ENCODE measurements around the gene RFFL. TPM values are rescaled to one million over a fixed set of nuclear protein-coding genes. Genes with fewer than 3 reads are reported as not detected.
"Not testable (repeated sequence)": the region's sequence is repeated elsewhere in the genome, so short reads cannot be mapped to it uniquely, and the experiment has no call there.

Gene RFFL
- polyA plus RNA-seq, 1 experiment = 10.6 TPM

DNA sequence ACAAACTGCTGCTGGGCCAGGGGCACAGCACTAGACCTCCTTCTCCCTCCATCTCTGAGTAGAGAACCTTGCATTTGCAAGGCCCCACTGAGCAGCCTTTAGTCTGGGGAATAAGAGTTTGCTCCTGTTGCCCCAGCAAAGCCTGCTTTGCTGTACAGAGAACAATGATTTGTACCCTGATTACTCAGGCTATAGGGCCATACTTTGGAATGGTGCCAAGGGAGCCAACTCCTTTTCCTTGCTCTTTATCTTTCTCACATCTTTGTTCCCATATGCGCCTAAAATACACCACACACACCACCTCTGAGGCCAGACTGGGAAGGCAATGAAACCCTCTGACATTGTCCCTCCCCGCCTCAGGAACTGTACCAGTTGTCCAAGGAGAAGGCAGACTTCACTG lies 62.0 kb downstream of the RFFL start:
- Histone ChIP-seq H3K4me3 (ENCODE audit: low read depth, low read length) (no peak overlapping the region), H3K36me3 (ENCODE audit: control insufficient read depth, insufficient read depth, low read length) (peaks cover 10% of the 10 kb centered on the region), H3K27me3 (ENCODE audit: control insufficient read depth, insufficient read depth, low read length) (no peaks in the 10 kb centered on the region)
- TF ChIP-seq, protein P1, sequence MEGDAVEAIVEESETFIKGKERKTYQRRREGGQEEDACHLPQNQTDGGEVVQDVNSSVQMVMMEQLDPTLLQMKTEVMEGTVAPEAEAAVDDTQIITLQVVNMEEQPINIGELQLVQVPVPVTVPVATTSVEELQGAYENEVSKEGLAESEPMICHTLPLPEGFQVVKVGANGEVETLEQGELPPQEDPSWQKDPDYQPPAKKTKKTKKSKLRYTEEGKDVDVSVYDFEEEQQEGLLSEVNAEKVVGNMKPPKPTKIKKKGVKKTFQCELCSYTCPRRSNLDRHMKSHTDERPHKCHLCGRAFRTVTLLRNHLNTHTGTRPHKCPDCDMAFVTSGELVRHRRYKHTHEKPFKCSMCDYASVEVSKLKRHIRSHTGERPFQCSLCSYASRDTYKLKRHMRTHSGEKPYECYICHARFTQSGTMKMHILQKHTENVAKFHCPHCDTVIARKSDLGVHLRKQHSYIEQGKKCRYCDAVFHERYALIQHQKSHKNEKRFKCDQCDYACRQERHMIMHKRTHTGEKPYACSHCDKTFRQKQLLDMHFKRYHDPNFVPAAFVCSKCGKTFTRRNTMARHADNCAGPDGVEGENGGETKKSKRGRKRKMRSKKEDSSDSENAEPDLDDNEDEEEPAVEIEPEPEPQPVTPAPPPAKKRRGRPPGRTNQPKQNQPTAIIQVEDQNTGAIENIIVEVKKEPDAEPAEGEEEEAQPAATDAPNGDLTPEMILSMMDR (IDR thresholded peaks at IDR 0.05; ENCODE audit: insufficient read depth, low read depth, low read length) = no peak
- POLR2A ChIA-PET = no interaction called here
- no peak for DNase-seq (ENCODE audit: low read depth)
- CTCF ChIA-PET = interaction anchor here (1.5 to 9.2 kb wide), 4 partner anchors 7 to 118 kb away, joined by 4 to 90 read pairs (median 5); partner anchors contain the start of genes FNDC8 and RAD51D

DNA sequence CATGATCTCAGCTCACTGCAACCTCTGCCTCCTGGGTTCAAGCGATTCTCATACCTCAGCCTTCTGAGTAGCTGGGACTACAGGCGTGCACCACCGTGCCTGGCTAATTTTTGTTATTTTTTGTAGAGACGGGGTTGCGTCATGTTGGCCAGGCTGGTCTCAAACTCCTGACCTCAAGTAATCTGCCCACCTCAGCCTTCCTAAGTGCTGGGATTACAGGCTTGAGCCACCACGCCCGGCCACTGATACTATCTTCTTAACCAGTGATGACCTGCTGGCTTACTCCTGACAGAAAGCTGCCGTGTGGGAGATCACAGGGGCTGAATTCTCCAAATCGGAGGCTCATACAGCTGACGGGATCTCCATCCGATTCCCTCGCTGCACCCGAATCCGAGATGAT lies 62.5 kb downstream of the RFFL start:
- H3K27me3 ChIP-seq (ENCODE audit: control insufficient read depth, insufficient read depth, low read length); POLR2A ChIA-PET; DNase-seq (ENCODE audit: low read depth); H3K36me3 ChIP-seq (ENCODE audit: control insufficient read depth, insufficient read depth, low read length); H3K4me3 ChIP-seq (ENCODE audit: low read depth, low read length): not testable (repeated sequence)
- CTCF ChIA-PET = interaction anchor here (0.6 to 9.2 kb wide), 5 partner anchors 8 to 130 kb away, joined by 3 to 90 read pairs (median 4); partner anchors contain the start of genes FNDC8 and RAD51D

DNA sequence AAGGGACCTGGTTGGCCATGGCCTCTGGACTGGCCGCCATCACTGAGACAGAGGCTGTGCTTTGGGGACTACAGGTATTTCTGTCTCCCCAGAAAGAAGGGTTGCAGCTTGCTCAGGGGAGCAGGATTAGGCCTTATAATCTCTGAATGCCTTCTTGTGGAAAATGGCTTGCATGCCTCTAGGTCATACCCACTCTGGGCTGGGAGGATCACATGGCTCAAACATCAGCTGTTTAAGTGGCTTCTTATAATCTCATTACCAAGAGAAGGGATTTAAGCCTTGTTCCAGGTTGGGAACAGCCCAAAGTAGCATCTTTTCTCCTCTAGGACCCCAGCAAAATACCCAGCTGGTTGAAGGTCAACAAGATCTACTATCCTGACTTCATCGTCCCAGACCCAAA lies 64.1 kb downstream of the RFFL start:
- ChIA-PET CTCF (interaction anchor here (0.6 to 9.2 kb wide), 7 partner anchors 9 to 1543 kb away, joined by 3 to 90 read pairs (median 4); partner anchors contain the start of genes FNDC8 and RAD51D), POLR2A (no interaction called here)
- Histone ChIP-seq H3K4me3 (ENCODE audit: low read depth, low read length) (no peak overlapping the region), H3K36me3 (ENCODE audit: control insufficient read depth, insufficient read depth, low read length) (peaks cover 16% of the 10 kb centered on the region), H3K27me3 (ENCODE audit: control insufficient read depth, insufficient read depth, low read length) (no peaks in the 10 kb centered on the region)
- DNase-seq (ENCODE audit: low read depth) = no peak
- TF ChIP-seq, protein P1 (IDR thresholded peaks at IDR 0.05; ENCODE audit: insufficient read depth, low read depth, low read length) = no peak

DNA sequence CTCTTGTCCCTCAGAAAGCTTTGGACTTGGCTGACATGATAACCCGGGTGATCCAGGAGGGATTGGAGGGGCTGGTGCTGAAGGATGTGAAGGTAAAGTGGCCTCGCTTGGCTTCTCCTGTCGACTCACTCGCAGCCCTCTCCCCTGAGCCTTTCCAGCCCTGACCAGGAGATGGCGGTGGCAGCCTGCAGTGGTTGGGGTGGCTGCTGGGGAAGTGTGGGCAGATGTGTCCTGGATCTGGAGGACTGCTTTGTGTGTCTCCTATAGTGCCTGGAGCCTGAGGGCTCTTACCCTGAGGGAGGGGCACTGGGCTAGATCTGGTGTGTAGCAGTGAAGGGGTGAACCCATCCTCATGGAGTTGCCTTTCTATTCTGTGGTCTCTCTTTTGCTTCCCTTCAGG lies 65.3 kb downstream of the RFFL start:
- POLR2A ChIA-PET = no interaction called here
- Histone ChIP-seq H3K27me3 (ENCODE audit: control insufficient read depth, insufficient read depth, low read length) (no peaks in the 10 kb centered on the region), H3K4me3 (ENCODE audit: low read depth, low read length) (no peak overlapping the region), H3K36me3 (ENCODE audit: control insufficient read depth, insufficient read depth, low read length) (peaks cover 15% of the 10 kb centered on the region)
- no peak for DNase-seq (ENCODE audit: low read depth)
- CTCF ChIA-PET = interaction anchor here (1.0 to 9.2 kb wide), 3 partner anchors 92 to 133 kb away, joined by 4 to 90 read pairs (median 15); partner anchors contain the start of genes FNDC8 and RAD51D
- TF ChIP-seq, protein P1 (IDR thresholded peaks at IDR 0.05; ENCODE audit: insufficient read depth, low read depth, low read length) = peak; percentile 90

DNA sequence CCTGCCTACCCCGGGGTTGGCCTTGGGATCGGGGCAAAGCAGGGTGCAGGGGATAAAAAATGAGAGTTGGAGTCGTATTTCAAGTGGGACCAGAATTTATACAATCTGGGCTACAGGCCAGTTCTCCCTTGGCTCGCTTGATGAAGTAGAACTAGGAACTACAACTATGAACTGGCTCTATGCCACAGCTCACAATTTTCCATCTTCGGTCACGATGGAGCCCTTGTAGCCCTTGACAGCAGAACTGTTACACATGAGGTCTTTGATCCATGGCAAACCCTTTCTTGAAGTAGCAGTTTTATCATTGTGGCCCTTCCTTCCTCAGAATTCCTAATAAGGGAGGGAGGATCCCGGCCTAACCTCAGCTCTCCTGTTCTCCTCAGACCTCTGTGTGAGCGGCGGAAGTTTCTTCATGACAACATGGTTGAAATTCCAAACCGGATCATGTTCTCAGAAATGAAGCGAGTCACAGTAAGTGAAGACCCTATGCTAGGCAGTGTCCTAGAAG lies 66.1 kb downstream of the RFFL start:
- ChIA-PET CTCF (interaction anchor here (0.6 to 9.2 kb wide), 5 partner anchors 9 to 122 kb away, joined by 3 to 90 read pairs (median 4); partner anchors contain the start of genes FNDC8 and RAD51D), POLR2A (no interaction called here)
- Histone ChIP-seq H3K36me3 (ENCODE audit: control insufficient read depth, insufficient read depth, low read length) (peaks cover 15% of the 10 kb centered on the region), H3K4me3 (ENCODE audit: low read depth, low read length) (no peak overlapping the region), H3K27me3 (ENCODE audit: control insufficient read depth, insufficient read depth, low read length) (no peaks in the 10 kb centered on the region)
- TF ChIP-seq, protein P1 (IDR thresholded peaks at IDR 0.05; ENCODE audit: insufficient read depth, low read depth, low read length) = no peak
- no peak for DNase-seq (ENCODE audit: low read depth)

Data from BJ (cell line).